Measurements from ENCODE around the gene DERL2.
"Not testable (repeated sequence)": the region's sequence is repeated elsewhere in the genome, so short reads cannot be mapped to it uniquely, and the experiment has no call there.

The DERL2 gene

DNA sequence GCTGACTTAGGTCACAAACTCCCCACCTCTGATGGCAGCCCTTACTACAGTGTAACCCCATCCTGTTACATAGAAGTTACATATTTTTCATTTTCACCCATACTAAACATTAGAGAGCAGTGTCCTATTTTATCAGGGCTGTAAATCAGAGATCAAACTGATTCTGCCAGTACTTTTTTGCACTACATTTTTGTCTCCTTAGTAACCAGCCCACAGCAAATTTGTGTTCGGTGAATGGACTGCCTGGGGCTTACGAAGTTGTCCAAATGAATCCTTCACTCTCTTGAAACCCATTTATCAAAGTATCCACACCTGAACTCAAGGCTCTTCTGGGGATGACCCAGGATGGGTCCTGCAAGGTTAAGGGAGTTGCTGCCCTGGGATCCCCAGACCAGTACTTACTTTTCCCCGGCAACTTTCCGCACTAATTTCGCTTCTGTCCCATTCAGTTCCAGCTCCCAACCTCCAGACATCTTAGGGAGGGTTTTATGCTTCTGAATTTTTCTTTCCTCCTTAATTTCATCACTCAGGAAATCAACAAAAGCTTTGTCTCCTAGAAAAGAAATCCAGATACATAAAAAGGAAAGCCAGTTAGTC is 48.2 kb downstream of the DERL2 start:
- DNase-seq (ENCODE audit: low spot score), result no peak

DNA sequence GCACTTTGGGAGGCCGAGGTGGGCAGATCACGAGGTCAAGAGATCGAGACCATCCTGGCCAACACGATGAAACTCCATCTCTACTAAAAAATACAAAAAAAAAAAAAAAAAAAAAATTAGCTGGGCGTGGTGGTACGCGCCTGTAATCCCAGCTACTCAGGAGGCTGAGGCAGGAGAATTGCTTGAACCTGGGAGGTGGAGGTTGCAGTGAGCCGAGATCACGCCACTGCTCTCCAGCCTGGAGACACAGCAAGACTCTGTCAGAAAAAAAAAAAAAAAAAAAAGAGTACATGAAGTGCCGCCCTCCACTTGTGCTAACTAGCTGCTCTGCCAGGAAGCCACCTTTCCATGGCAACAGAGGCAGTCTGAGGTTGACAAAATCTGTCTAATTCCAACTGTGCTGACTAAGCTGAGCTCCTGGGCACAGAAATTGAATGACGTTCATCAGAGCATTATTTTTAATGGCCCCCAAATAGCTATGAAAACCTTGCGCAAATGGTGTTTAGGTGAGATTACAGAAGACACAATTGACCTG is 50.1 kb downstream of the DERL2 start:
- not testable (repeated sequence) for DNase-seq (ENCODE audit: low spot score)

DNA sequence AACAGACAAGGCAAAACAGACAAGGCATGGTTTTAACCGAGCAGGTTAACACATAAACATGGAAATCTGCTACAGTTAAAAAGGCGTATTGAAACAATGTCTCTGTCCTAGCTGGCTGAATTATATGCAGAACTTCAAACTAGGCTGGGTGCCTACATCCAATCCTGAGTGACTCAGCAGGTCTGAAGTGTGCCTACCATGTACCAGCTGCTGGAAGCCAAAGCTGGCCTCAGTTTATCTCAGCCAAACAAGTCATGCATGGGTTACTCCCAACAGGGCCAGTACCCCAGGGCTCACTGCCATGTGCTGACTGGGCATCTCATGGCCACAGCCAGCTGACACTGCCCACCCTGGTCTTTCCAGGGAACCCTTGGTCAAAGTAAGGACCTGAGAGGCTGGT is 51.0 kb downstream of the DERL2 start:
- DNase-seq (ENCODE audit: low spot score), result no peak

GRCh38 chr17:5431949-5432556 is 53.9 kb downstream of the DERL2 start:
- DNase-seq (ENCODE audit: low spot score), result no peak

DNA sequence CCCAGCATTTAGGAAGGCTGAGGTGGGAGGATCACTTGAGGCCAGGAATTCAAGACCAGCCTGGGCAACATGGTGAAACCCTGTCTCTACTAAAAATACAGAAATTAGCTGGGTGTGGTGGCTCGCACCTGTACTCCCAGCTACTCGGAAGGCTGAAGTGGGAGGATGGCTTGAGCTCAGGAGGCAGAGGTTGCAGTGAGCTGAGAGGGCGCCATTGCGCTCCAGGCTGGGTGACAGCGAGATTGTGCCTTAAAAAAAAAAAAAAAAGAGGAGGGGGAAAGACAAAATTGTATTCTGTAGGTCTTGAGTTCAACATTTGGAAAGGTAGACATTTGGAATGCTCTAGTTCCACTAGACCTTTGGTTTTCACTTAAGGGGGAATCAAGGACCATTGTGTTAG is 54.7 kb downstream of the DERL2 start:
- DNase-seq (ENCODE audit: low spot score), result not testable (repeated sequence)

- no peak for DNase-seq (ENCODE audit: low spot score)
Measured at GRCh38 chr17:5430413-5430999, 55.5 kb downstream of the DERL2 start.

DNA sequence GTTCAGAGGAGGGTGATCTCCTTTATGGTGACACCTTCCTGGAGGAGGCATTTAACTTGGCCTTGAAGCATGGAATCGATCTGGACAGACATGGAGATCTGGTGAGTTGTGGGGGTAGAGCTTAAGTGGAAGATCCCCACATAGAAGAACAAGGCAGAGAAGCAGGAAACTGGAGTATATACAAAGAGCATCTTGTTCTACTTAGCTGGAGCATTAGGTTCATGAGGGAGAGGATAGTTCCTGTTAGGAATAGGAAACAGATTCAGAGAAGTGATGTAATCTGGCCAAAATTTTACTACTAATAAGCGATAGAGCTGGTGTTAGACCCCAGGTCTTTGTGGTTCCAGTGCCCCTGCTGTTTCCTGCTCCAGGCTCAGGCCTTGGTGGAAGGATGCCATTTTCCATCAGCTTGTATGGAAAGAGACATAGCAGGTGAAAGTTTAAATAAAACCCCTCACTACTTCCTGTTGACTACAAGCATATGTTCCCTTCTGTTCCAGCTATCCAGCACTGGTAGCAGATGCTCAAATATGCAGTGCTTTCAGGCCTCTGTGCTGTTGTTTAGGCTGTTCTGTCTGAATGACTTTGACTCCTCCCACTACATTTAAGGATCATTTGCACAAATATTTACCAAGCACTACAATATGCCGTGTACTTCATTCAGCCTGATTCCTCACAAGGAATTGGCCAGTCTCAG is 56.6 kb downstream of the DERL2 start:
- no peak for DNase-seq (ENCODE audit: low spot score)

DNA sequence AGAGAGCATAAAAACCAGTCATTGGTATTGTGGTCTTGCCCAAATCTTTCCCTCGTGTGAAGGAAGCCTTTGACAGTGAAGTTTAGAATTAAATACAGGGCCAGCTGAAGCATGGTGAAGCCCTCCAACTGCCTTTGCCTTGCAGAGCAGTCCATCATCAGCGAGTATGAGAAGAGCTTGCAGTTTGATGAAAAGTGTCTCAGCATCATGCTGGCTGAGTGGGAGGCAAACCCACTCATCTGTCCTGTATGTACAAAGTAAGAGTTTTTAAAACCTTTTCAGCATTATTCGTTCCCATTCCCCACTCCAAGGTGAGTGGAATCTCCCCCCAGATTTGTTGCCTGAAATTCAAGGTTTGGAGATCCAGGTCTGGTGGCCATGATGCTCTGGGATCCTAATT is 60.2 kb downstream of the DERL2 start:
- no peak for DNase-seq (ENCODE audit: low spot score)

- no peak for DNase-seq (ENCODE audit: low spot score)
Measured at GRCh38 chr17:5424909-5425308, 61.1 kb downstream of the DERL2 start.

DNA sequence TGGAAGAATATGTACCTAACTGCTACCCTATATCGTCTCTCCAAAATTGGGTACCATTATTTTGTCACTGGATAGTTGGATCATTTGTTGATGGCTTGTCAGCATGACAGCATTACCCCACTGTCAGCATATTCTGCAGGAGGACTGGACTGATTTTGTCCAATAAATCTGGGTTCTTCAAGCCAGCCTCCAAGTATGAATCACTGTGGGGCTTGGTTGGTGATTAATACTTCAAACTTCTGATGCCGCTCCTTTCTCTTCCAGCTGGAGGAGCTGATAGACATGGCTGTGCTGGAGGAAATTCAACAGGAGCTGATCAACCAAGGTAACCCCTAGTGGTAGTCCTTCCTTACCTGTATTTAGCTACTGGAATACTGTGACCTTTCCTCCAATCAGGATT is 63.5 kb downstream of the DERL2 start:
- no peak for DNase-seq (ENCODE audit: low spot score)
